ENCODE measurements around the gene INSC. TPM values are rescaled to one million over a fixed set of nuclear protein-coding genes. Genes with fewer than 3 reads are reported as not detected.

Gene INSC
- total and polyA plus RNA-seq, 2 of the 4 experiments (the other 2 are of a cell fraction), result 0.53 to 1.4 TPM

- no peak overlapping the region for H2BK15ac ChIP-seq (ENCODE audit: low read depth, low read length)
- peak overlapping the region; percentile 60; the same call in 1 of the 2 replicates for H2BK120ac ChIP-seq (ENCODE audit: low read depth, low read length)
- H2AK5ac ChIP-seq (ENCODE audit: low read depth, low read length), result peak overlapping the region; percentile 65; the same call in 1 of the 2 replicates
- no peak overlapping the region for H3K18ac ChIP-seq (ENCODE audit: low read depth, low read length)
- H3K4me2 ChIP-seq (ENCODE audit: low read depth, low read length), result no peak overlapping the region
- H3K14ac ChIP-seq (replicated peaks; ENCODE audit: low read depth, low read length), result peak overlapping the region; percentile 70; the same call in 1 of the 2 replicates
- H2BK5ac ChIP-seq (ENCODE audit: low read depth, low read length, poor library complexity, severe bottlenecking), result no peak overlapping the region
- CTCF ChIA-PET, result no interaction called here
- intact Hi-C loops (cut with micrococcal nuclease), result loop anchor here (5.0 kb wide), 1 partner anchor 77 kb away; no protein-coding TSS in a partner anchor
- no TSS peak for BruUV-seq (replicated peaks)
- no CpG with 5 or more reads among the region's 1 CpG for WGBS, 2 experiments (ENCODE audit: extremely low coverage in 2 of 2, insufficient read length in 1 of 2)
- no peak for TF ChIP-seq CHD1 (IDR thresholded peaks at IDR 0.05; ENCODE audit: low read depth, low read length)
- TF ChIP-seq BHLHE40 (IDR thresholded peaks at IDR 0.05; ENCODE audit: low read depth, low read length), result no peak
- TF ChIP-seq MXI1 (IDR thresholded peaks at IDR 0.05; ENCODE audit: borderline replicate concordance, low read depth, low read length), result no peak
- TF ChIP-seq RFX5 (IDR thresholded peaks at IDR 0.05; ENCODE audit: low read depth, low read length), result no peak
- no peak for TF ChIP-seq NFE2L2 (IDR thresholded peaks at IDR 0.05; ENCODE audit: low read depth, low read length)
- TF ChIP-seq POLR2A (IDR thresholded peaks at IDR 0.05; ENCODE audit: low read depth, low read length), result no peak
- TF ChIP-seq MAZ (IDR thresholded peaks at IDR 0.05; ENCODE audit: borderline replicate concordance, low read depth, low read length), result no peak
- no peak for TF ChIP-seq CTCF (conservative IDR thresholded peaks at IDR 0.05; ENCODE audit: low read depth, low read length)
- TF ChIP-seq, protein P1, sequence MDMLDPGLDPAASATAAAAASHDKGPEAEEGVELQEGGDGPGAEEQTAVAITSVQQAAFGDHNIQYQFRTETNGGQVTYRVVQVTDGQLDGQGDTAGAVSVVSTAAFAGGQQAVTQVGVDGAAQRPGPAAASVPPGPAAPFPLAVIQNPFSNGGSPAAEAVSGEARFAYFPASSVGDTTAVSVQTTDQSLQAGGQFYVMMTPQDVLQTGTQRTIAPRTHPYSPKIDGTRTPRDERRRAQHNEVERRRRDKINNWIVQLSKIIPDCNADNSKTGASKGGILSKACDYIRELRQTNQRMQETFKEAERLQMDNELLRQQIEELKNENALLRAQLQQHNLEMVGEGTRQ (IDR thresholded peaks at IDR 0.05; ENCODE audit: low read depth, low read length), result no peak
- TF ChIP-seq CEBPB (IDR thresholded peaks at IDR 0.05; ENCODE audit: low read depth, low read length), result no peak
- no peak for TF ChIP-seq RCOR1 (IDR thresholded peaks at IDR 0.05; ENCODE audit: insufficient replicate concordance, low read length)
- no peak for TF ChIP-seq MAFK (IDR thresholded peaks at IDR 0.05; ENCODE audit: low read depth, low read length)
- TF ChIP-seq FOS (IDR thresholded peaks at IDR 0.05; ENCODE audit: low read depth, low read length), result no peak
- no peak for TF ChIP-seq ELK1 (IDR thresholded peaks at IDR 0.05; ENCODE audit: borderline replicate concordance, low read depth, low read length)
- TF ChIP-seq SMC3 (IDR thresholded peaks at IDR 0.05; ENCODE audit: low read depth, low read length), result no peak
- TF ChIP-seq RAD21 (IDR thresholded peaks at IDR 0.05; ENCODE audit: low read length), result no peak
- no peaks in the 10 kb centered on the region for H3K27me3 ChIP-seq (ENCODE audit: control insufficient read depth, insufficient read depth, low read length)
- no peak overlapping the region for H3K27ac ChIP-seq (ENCODE audit: insufficient read depth, low read length)
- H3K4ac ChIP-seq (ENCODE audit: low read depth, low read length), result peak overlapping the region; percentile 81
- peaks cover 0 to 21% of the 10 kb centered on the region in 2 experiments; a peak in 1 of 4 replicates for H3K79me1 ChIP-seq (ENCODE audit: low read depth in 1 of 2, low read length in 2 of 2)
- no peak overlapping the region for H4K5ac ChIP-seq (ENCODE audit: low read depth, low read length)
- peaks cover 16% of the 10 kb centered on the region for H3K4me1 ChIP-seq (ENCODE audit: control insufficient read depth, insufficient read depth, low read length)
- H3K9me1 ChIP-seq (ENCODE audit: insufficient read depth, low read length), result peaks cover 29% of the 10 kb centered on the region
- H2AFZ ChIP-seq (replicated peaks; ENCODE audit: low read length, poor library complexity), result no peak overlapping the region
- H3K9me3 ChIP-seq (ENCODE audit: control insufficient read depth, insufficient read depth, low read length), result no peaks in the 10 kb centered on the region
- H3K9ac ChIP-seq (ENCODE audit: low read depth, low read length), result no peak overlapping the region
- ATAC-seq (ENCODE audit: low read depth) (no peak), DNase-seq (no peak)
- no peaks in the 10 kb centered on the region for H3K36me3 ChIP-seq (ENCODE audit: control insufficient read depth, insufficient read depth, low read length)
- in situ Hi-C loops (cut with MboI; ENCODE audit: low sequenced_read_pairs), result no loop called here
- H4K8ac ChIP-seq (ENCODE audit: low read depth in 2 of 2, low read length in 2 of 2), result peak overlapping the region in 1 of 2 experiments; percentile 46; a peak in 1 of 4 replicates
- dilution Hi-C loops (cut with HindIII; ENCODE audit: low sequenced_read_pairs, unreplicated experiment), result no loop called here
- H4K91ac ChIP-seq (ENCODE audit: insufficient read depth, low read depth, low read length), result no peak overlapping the region
- peak overlapping the region; percentile 30; the same call in 1 of the 2 replicates for H2BK20ac ChIP-seq (ENCODE audit: low read depth, low read length)
- no peak overlapping the region for H3K4me3 ChIP-seq (ENCODE audit: insufficient read depth, low read depth, low read length)
- POLR2A ChIA-PET (ENCODE audit: unreplicated experiment), result no interaction called here
- H3K23ac ChIP-seq (ENCODE audit: low read depth, low read length), result no peak overlapping the region
- H4K20me1 ChIP-seq (ENCODE audit: insufficient read depth, low read length), result no peaks in the 10 kb centered on the region
- no peak overlapping the region for H3K56ac ChIP-seq (ENCODE audit: extremely low read depth, insufficient read depth, low read length)
- no peak overlapping the region for H2AK9ac ChIP-seq (replicated peaks; ENCODE audit: low read depth, low read length, poor library complexity)
These were observed 5.1 kb downstream of the INSC start for GRCh38 chr11:15119826-15120225.
